ENCODE measurements around the gene GUCA2A. TPM values are rescaled to one million over a fixed set of nuclear protein-coding genes. Genes with fewer than 3 reads are reported as not detected.

GUCA2A gene
- total RNA-seq, 1 donor from 2014 or later = not detected

GRCh38 chr1:42173155-42173933, 8.8 kb upstream of the GUCA2A start:
- H3K27me3 Mint-ChIP-seq = no peaks in the 10 kb centered on the region
- TF ChIP-seq CTCF (IDR thresholded peaks at IDR 0.05; ENCODE audit: unreplicated experiment) = peak; percentile 98
- H3K4me1 Mint-ChIP-seq (ENCODE audit: low read depth) = peaks cover 11% of the 10 kb centered on the region
- H3K9me3 Mint-ChIP-seq (ENCODE audit: low read depth) = no peaks in the 10 kb centered on the region
- peak; percentile 65 for DNase-seq (ENCODE audit: low spot score, unreplicated experiment)
- peaks cover 2% of the 10 kb centered on the region for H3K36me3 Mint-ChIP-seq (ENCODE audit: insufficient read depth)
- no peak overlapping the region for H3K4me3 Mint-ChIP-seq (ENCODE audit: low read depth)
- peak overlapping the region; percentile 12 for H3K27ac Mint-ChIP-seq

GRCh38 chr1:42172381-42173133, 8.0 kb upstream of the GUCA2A start:
- DNase-seq (ENCODE audit: low spot score, unreplicated experiment) = no peak
- Mint-ChIP-seq H3K9me3 (ENCODE audit: low read depth) (no peaks in the 10 kb centered on the region), H3K36me3 (ENCODE audit: insufficient read depth) (peaks cover under 1% of the 10 kb centered on the region), H3K27me3 (no peaks in the 10 kb centered on the region), H3K4me1 (ENCODE audit: low read depth) (peaks cover 4% of the 10 kb centered on the region), H3K4me3 (ENCODE audit: low read depth) (no peak overlapping the region), H3K27ac (no peak overlapping the region)
- no peak for TF ChIP-seq CTCF (IDR thresholded peaks at IDR 0.05; ENCODE audit: unreplicated experiment)

- H3K4me3 Mint-ChIP-seq (ENCODE audit: low read depth) = no peak overlapping the region
- DNase-seq (ENCODE audit: low spot score, unreplicated experiment) = no peak
- no peaks in the 10 kb centered on the region for H3K27me3 Mint-ChIP-seq
- H3K27ac Mint-ChIP-seq = no peak overlapping the region
- no peak for TF ChIP-seq CTCF (IDR thresholded peaks at IDR 0.05; ENCODE audit: unreplicated experiment)
- peaks cover 2% of the 10 kb centered on the region for H3K4me1 Mint-ChIP-seq (ENCODE audit: low read depth)
- H3K9me3 Mint-ChIP-seq (ENCODE audit: low read depth) = no peaks in the 10 kb centered on the region
- no peaks in the 10 kb centered on the region for H3K36me3 Mint-ChIP-seq (ENCODE audit: insufficient read depth)
Observed at GRCh38 chr1:42171679-42172266, 7.2 kb upstream of the GUCA2A start.

- H3K27ac Mint-ChIP-seq = no peak overlapping the region
- H3K4me1 Mint-ChIP-seq (ENCODE audit: low read depth) = peaks cover 1% of the 10 kb centered on the region
- DNase-seq (ENCODE audit: low spot score, unreplicated experiment) = no peak
- H3K36me3 Mint-ChIP-seq (ENCODE audit: insufficient read depth) = no peaks in the 10 kb centered on the region
- no peaks in the 10 kb centered on the region for H3K9me3 Mint-ChIP-seq (ENCODE audit: low read depth)
- TF ChIP-seq CTCF (IDR thresholded peaks at IDR 0.05; ENCODE audit: unreplicated experiment) = no peak
- no peaks in the 10 kb centered on the region for H3K27me3 Mint-ChIP-seq
- H3K4me3 Mint-ChIP-seq (ENCODE audit: low read depth) = no peak overlapping the region
Observed at GRCh38 chr1:42170779-42171621, 6.5 kb upstream of the GUCA2A start.
